Measurements from ENCODE around the gene POC1B. TPM values are rescaled to one million over a fixed set of nuclear protein-coding genes. Genes with fewer than 3 reads are reported as not detected.

The POC1B gene
- total RNA-seq, 1 experiment from 2014 or later = 17.8 TPM

DNA sequence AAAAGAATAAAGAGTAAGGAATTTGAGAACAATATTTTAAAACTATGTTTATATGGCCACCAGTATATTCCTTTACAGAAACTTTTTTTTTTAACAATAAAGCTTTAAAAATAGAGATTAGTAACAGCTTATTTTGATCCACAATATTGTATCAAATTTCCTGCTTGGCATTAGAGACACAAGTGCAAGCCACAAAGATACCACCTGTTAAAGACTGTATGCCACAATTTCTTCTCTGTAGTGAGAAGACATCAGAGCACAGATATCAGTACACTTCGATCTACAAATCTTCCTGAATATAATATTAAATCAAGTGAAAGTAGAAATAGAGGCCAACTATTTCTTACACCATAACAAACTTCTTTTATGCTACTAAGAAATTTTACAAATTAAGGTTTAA lies 69.3 kb downstream of the POC1B start:
- H3K36me3 Mint-ChIP-seq = no peaks in the 10 kb centered on the region
- no peak overlapping the region for H3K4me3 Mint-ChIP-seq
- TF ChIP-seq, protein P1, sequence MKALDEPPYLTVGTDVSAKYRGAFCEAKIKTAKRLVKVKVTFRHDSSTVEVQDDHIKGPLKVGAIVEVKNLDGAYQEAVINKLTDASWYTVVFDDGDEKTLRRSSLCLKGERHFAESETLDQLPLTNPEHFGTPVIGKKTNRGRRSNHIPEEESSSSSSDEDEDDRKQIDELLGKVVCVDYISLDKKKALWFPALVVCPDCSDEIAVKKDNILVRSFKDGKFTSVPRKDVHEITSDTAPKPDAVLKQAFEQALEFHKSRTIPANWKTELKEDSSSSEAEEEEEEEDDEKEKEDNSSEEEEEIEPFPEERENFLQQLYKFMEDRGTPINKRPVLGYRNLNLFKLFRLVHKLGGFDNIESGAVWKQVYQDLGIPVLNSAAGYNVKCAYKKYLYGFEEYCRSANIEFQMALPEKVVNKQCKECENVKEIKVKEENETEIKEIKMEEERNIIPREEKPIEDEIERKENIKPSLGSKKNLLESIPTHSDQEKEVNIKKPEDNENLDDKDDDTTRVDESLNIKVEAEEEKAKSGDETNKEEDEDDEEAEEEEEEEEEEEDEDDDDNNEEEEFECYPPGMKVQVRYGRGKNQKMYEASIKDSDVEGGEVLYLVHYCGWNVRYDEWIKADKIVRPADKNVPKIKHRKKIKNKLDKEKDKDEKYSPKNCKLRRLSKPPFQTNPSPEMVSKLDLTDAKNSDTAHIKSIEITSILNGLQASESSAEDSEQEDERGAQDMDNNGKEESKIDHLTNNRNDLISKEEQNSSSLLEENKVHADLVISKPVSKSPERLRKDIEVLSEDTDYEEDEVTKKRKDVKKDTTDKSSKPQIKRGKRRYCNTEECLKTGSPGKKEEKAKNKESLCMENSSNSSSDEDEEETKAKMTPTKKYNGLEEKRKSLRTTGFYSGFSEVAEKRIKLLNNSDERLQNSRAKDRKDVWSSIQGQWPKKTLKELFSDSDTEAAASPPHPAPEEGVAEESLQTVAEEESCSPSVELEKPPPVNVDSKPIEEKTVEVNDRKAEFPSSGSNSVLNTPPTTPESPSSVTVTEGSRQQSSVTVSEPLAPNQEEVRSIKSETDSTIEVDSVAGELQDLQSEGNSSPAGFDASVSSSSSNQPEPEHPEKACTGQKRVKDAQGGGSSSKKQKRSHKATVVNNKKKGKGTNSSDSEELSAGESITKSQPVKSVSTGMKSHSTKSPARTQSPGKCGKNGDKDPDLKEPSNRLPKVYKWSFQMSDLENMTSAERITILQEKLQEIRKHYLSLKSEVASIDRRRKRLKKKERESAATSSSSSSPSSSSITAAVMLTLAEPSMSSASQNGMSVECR (CRISPR knock-in tag; IDR thresholded peaks at IDR 0.05; ENCODE audit: borderline replicate concordance) = no peak
- TF ChIP-seq SMAD4 (CRISPR knock-in tag; IDR thresholded peaks at IDR 0.05) = no peak
- TF ChIP-seq, protein P2, sequence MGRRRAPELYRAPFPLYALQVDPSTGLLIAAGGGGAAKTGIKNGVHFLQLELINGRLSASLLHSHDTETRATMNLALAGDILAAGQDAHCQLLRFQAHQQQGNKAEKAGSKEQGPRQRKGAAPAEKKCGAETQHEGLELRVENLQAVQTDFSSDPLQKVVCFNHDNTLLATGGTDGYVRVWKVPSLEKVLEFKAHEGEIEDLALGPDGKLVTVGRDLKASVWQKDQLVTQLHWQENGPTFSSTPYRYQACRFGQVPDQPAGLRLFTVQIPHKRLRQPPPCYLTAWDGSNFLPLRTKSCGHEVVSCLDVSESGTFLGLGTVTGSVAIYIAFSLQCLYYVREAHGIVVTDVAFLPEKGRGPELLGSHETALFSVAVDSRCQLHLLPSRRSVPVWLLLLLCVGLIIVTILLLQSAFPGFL (CRISPR knock-in tag; IDR thresholded peaks at IDR 0.05; ENCODE audit: borderline replicate concordance) = no peak
- TF ChIP-seq SOX15 (CRISPR knock-in tag; IDR thresholded peaks at IDR 0.05) = no peak
- no peak for TF ChIP-seq TP53 (CRISPR knock-in tag; IDR thresholded peaks at IDR 0.05)
- no peak for TF ChIP-seq ATF1 (CRISPR knock-in tag; IDR thresholded peaks at IDR 0.05)
- no peak for TF ChIP-seq ELF4 (CRISPR knock-in tag; IDR thresholded peaks at IDR 0.05; ENCODE audit: low read depth)
- TF ChIP-seq NR3C1 (CRISPR knock-in tag; conservative IDR thresholded peaks at IDR 0.05; ENCODE audit: low read depth) = no peak
- no peak for TF ChIP-seq EMX1 (CRISPR knock-in tag; IDR thresholded peaks at IDR 0.05)
- no peak for TF ChIP-seq NR2C2 (CRISPR knock-in tag; IDR thresholded peaks at IDR 0.05)
- CTCF ChIA-PET = no interaction called here
- peaks cover 61% of the 10 kb centered on the region for H3K4me1 Mint-ChIP-seq
- H3K27ac Mint-ChIP-seq = no peak overlapping the region
- DNase-seq (ENCODE audit: low spot score) = no peak
- no peaks in the 10 kb centered on the region for H3K9me3 Mint-ChIP-seq
- POLR2A ChIA-PET = no interaction called here
- no peaks in the 10 kb centered on the region for H3K27me3 Mint-ChIP-seq (ENCODE audit: low read depth)
- no peak for ATAC-seq

DNA sequence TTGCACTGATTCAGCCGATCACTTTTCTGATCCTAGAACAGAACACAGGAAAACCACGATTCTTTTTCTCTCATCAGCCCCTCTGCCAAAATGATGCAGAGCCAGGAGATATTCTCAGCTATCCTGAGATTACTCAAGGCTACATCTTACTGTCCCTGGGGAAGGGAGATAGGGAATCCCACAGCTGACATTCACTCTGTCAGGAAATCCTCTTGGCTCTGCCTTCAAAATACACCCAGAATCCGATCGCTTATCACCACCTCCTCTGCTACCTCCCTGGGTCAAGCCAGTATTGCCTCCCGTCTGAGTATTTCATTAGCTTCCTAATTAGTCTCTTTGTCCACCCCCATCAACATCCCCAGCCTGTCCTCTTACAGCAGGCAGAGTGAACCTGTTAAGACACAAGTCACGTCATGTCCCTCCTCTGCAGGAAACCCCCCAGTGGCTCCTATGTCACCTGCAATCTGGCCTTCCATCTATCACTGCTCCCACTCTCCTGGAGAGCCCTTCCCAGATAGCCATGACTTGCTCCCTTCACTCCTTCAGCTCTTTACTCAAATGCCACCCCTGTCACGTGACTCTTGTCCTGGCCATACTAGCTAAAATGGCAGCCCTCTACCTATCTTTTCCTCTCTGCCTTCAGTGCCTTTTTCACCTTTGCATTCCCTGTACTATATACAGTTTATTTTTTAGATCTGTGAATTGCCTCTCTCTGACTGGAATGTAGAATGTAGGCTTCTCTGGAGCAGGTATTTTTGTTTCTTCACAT lies 71.6 kb downstream of the POC1B start:
- no peaks in the 10 kb centered on the region for H3K36me3 Mint-ChIP-seq
- CTCF ChIA-PET = interaction anchor here (0.6 to 0.9 kb wide), 2 partner anchors 123 to 435 kb away, joined by 3 read pairs; no protein-coding TSS in a partner anchor
- no peak overlapping the region for H3K4me3 Mint-ChIP-seq
- ATAC-seq (peak; percentile 10), DNase-seq (ENCODE audit: low spot score) (no peak)
- H3K9me3 Mint-ChIP-seq = no peaks in the 10 kb centered on the region
- TF ChIP-seq, protein P3, sequence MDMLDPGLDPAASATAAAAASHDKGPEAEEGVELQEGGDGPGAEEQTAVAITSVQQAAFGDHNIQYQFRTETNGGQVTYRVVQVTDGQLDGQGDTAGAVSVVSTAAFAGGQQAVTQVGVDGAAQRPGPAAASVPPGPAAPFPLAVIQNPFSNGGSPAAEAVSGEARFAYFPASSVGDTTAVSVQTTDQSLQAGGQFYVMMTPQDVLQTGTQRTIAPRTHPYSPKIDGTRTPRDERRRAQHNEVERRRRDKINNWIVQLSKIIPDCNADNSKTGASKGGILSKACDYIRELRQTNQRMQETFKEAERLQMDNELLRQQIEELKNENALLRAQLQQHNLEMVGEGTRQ (CRISPR knock-in tag; IDR thresholded peaks at IDR 0.05) = peak; percentile 51; the same call in 1 of the 2 replicates
- TF ChIP-seq GRHL2 (CRISPR knock-in tag; IDR thresholded peaks at IDR 0.05; ENCODE audit: insufficient replicate concordance, severe bottlenecking) = no peak
- H3K27ac Mint-ChIP-seq = peak overlapping the region; percentile 82
- no peaks in the 10 kb centered on the region for H3K27me3 Mint-ChIP-seq (ENCODE audit: low read depth)
- POLR2A ChIA-PET = interaction anchor here (1.4 kb wide), 1 partner anchor 103 kb away, joined by 6 read pairs; the partner anchor contains the start of gene DUSP6
- peaks cover 67% of the 10 kb centered on the region for H3K4me1 Mint-ChIP-seq

DNA sequence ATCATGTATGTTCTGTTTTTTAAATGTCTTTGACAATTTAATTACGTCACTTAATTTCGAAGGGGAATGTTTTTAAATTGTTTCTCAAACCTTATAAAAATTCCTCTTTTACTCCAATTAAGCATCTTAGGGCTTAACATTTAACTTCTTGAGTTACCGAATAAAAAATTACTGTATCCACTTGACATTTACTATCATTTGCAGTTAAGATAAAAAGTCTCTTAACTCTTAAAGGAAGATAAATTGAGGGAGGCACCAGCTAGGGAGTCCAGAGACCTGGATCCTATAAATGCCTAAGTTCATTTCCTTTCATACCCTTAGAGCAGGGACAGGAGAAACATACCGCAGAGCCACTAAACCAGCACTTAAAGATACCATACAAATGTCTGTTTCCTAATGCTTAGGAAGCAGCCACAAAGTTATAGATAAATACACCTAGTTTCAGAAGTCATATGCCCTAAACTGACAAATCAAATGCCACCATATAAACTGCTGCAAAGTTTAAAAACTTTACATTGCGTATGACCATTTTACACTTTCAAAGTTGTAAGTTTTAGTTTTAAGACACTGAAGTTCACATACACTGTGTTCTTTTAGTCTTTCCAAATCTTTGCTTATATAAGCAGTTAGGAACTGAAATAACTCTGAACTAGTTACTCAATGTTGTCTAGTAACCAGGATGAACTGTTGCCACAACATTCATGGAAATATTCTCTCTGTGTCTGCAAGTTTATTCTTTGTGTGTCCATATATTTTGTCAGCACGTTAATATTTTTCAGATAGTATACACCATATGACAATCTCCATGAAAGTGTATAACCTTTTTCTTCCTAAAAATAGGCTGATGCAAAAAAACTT lies 72.5 kb downstream of the POC1B start:
- ChIA-PET CTCF (interaction anchor here (0.9 to 2.6 kb wide), 2 partner anchors 100 to 434 kb away, joined by 3 to 20 read pairs; partner anchors contain the start of gene DUSP6), POLR2A (interaction anchor here (1.4 kb wide), 1 partner anchor 102 kb away, joined by 6 read pairs; the partner anchor contains the start of gene DUSP6)
- DNase-seq (ENCODE audit: low spot score) (no peak), ATAC-seq (no peak)
- Mint-ChIP-seq H3K36me3 (no peaks in the 10 kb centered on the region), H3K4me1 (peaks cover 67% of the 10 kb centered on the region), H3K27me3 (ENCODE audit: low read depth) (no peaks in the 10 kb centered on the region), H3K4me3 (no peak overlapping the region), H3K9me3 (no peaks in the 10 kb centered on the region), H3K27ac (peak overlapping the region; percentile 94)
- TF ChIP-seq, protein P4, sequence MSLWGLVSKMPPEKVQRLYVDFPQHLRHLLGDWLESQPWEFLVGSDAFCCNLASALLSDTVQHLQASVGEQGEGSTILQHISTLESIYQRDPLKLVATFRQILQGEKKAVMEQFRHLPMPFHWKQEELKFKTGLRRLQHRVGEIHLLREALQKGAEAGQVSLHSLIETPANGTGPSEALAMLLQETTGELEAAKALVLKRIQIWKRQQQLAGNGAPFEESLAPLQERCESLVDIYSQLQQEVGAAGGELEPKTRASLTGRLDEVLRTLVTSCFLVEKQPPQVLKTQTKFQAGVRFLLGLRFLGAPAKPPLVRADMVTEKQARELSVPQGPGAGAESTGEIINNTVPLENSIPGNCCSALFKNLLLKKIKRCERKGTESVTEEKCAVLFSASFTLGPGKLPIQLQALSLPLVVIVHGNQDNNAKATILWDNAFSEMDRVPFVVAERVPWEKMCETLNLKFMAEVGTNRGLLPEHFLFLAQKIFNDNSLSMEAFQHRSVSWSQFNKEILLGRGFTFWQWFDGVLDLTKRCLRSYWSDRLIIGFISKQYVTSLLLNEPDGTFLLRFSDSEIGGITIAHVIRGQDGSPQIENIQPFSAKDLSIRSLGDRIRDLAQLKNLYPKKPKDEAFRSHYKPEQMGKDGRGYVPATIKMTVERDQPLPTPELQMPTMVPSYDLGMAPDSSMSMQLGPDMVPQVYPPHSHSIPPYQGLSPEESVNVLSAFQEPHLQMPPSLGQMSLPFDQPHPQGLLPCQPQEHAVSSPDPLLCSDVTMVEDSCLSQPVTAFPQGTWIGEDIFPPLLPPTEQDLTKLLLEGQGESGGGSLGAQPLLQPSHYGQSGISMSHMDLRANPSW (CRISPR knock-in tag; conservative IDR thresholded peaks at IDR 0.05; ENCODE audit: low read depth) = no peak
- TF ChIP-seq, protein P5, sequence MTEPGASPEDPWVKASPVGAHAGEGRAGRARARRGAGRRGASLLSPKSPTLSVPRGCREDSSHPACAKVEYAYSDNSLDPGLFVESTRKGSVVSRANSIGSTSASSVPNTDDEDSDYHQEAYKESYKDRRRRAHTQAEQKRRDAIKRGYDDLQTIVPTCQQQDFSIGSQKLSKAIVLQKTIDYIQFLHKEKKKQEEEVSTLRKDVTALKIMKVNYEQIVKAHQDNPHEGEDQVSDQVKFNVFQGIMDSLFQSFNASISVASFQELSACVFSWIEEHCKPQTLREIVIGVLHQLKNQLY (CRISPR knock-in tag; IDR thresholded peaks at IDR 0.05) = no peak
- TF ChIP-seq MYBL2 (CRISPR knock-in tag; IDR thresholded peaks at IDR 0.05) (no peak), ATF1 (CRISPR knock-in tag; IDR thresholded peaks at IDR 0.05) (no peak), NFATC4 (CRISPR knock-in tag; IDR thresholded peaks at IDR 0.05) (no peak)

Measured in WTC11 (cell line).